ENCODE measurements around the gene NARF. TPM values are rescaled to one million over a fixed set of nuclear protein-coding genes. Genes with fewer than 3 reads are reported as not detected.

The NARF gene
- polyA plus RNA-seq, 1 of the 3 experiments (the other 2 are of a cell fraction): 128 TPM

- no peak overlapping the region; the same call in 1 of the 2 replicates for H3K9ac ChIP-seq
- no peaks in the 10 kb centered on the region for H3K36me3 ChIP-seq (replicated peaks in 1 of 2; ENCODE audit: control insufficient read depth in 1 of 2, insufficient read depth in 2 of 2, low read length in 1 of 2)
- POLR2A ChIA-PET: no interaction called here
- no peaks in the 10 kb centered on the region for H3K9me2 ChIP-seq
- H3K4me2 ChIP-seq: peak overlapping the region; percentile 39
- peaks cover 82% of the 10 kb centered on the region for H4K20me1 ChIP-seq (ENCODE audit: insufficient read depth)
- H3F3A ChIP-seq (replicated peaks; ENCODE audit: insufficient read depth): peaks cover 59% of the 10 kb centered on the region
- no peaks in the 10 kb centered on the region for H3K27me3 ChIP-seq (ENCODE audit: insufficient read depth)
- no peak for DNase-seq
- WGBS (ENCODE audit: low lambda C conversion rate): 60% methylated on average over 7 of the region's 7 CpGs
- no peaks in the 10 kb centered on the region for H3K9me3 ChIP-seq
- peaks cover 96% of the 10 kb centered on the region for H3K79me2 ChIP-seq (ENCODE audit: insufficient read depth)
- H3K4me1 ChIP-seq (ENCODE audit: control insufficient read depth in 1 of 2, insufficient read depth in 2 of 2, low read depth in 1 of 2, low read length in 1 of 2): peaks cover 33 to 41% of the 10 kb centered on the region in 2 experiments
- H3K4me3 ChIP-seq (ENCODE audit: low read depth in 2 of 2, low read length in 1 of 2): peak overlapping the region in 1 of 2 experiments; percentile 1; a peak in 1 of 4 replicates
- peak overlapping the region; percentile 2 to 63; a peak in 2 of 4 replicates for H3K27ac ChIP-seq (ENCODE audit: low read depth in 2 of 2, low read length in 1 of 2)
- CTCF ChIA-PET: interaction anchor here (0.8 to 5.8 kb wide), 4 partner anchors 10 to 115 kb away, joined by 3 to 30 read pairs (median 3); no protein-coding TSS in a partner anchor
- no peak for TF ChIP-seq GABPA (IDR thresholded peaks at IDR 0.05; ENCODE audit: low read depth)
- TF ChIP-seq MAX (IDR thresholded peaks at IDR 0.05; ENCODE audit: low read depth): peak; percentile 73
- TF ChIP-seq CHD2 (IDR thresholded peaks at IDR 0.05; ENCODE audit: low read length, partially characterized antibody): no peak
- peak; percentile 55; the same call in 1 of the 2 replicates for TF ChIP-seq SIN3A (IDR thresholded peaks at IDR 0.05; ENCODE audit: borderline replicate concordance, low read depth, low read length)
- peak; percentile 48 for TF ChIP-seq JUND (IDR thresholded peaks at IDR 0.05)
- no peak for TF ChIP-seq EP300 (IDR thresholded peaks at IDR 0.05; ENCODE audit: borderline replicate concordance in 1 of 2, low read depth in 1 of 2, low read length in 1 of 2)
- TF ChIP-seq RFX5 (IDR thresholded peaks at IDR 0.05; ENCODE audit: low read length): no peak
- no peak for TF ChIP-seq USF2 (IDR thresholded peaks at IDR 0.05; ENCODE audit: borderline replicate concordance, low read depth, low read length)
- peak; percentile 63; the same call in 1 of the 2 replicates for TF ChIP-seq FOSL2 (IDR thresholded peaks at IDR 0.05; ENCODE audit: borderline replicate concordance, low read depth)
- TF ChIP-seq PBX3 (IDR thresholded peaks at IDR 0.05): peak; percentile 67
- TF ChIP-seq RAD21 (IDR thresholded peaks at IDR 0.05; ENCODE audit: low read length): no peak
- H2AFZ ChIP-seq (ENCODE audit: low read depth): no peak overlapping the region
Measured at GRCh38 chr17:82531431-82531881, 72.9 kb downstream of the NARF start.

GRCh38 chr17:82534401-82534812 is 75.9 kb downstream of the NARF start:
- WGBS (ENCODE audit: low lambda C conversion rate): 94% methylated on average over 7 of the region's 7 CpGs
- Histone ChIP-seq H3K9me3 (no peaks in the 10 kb centered on the region), H3K9me2 (no peaks in the 10 kb centered on the region), H3K4me3 (ENCODE audit: low read depth in 2 of 2, low read length in 1 of 2) (no peak overlapping the region), H3F3A (replicated peaks; ENCODE audit: insufficient read depth) (peaks cover 62% of the 10 kb centered on the region), H3K4me1 (ENCODE audit: control insufficient read depth in 1 of 2, insufficient read depth in 2 of 2, low read depth in 1 of 2, low read length in 1 of 2) (peaks cover 40 to 47% of the 10 kb centered on the region in 2 experiments), H3K4me2 (no peak overlapping the region), H3K27me3 (ENCODE audit: insufficient read depth) (no peaks in the 10 kb centered on the region), H3K79me2 (ENCODE audit: insufficient read depth) (peaks cover 96% of the 10 kb centered on the region), H3K27ac (ENCODE audit: low read depth in 2 of 2, low read length in 1 of 2) (peak overlapping the region; percentile 5 to 97; a peak in 2 of 4 replicates), H3K36me3 (replicated peaks in 1 of 2; ENCODE audit: control insufficient read depth in 1 of 2, insufficient read depth in 2 of 2, low read length in 1 of 2) (no peaks in the 10 kb centered on the region), H2AFZ (ENCODE audit: low read depth) (no peak overlapping the region), H3K9ac (no peak overlapping the region), H4K20me1 (ENCODE audit: insufficient read depth) (peaks cover 77% of the 10 kb centered on the region)
- ChIA-PET CTCF (interaction anchor here (5.8 kb wide), 1 partner anchor 19 kb away, joined by 30 read pairs; no protein-coding TSS in a partner anchor), POLR2A (no interaction called here)
- no peak for DNase-seq
- TF ChIP-seq SMC3 (IDR thresholded peaks at IDR 0.05; ENCODE audit: low read depth, low read length): no peak
- TF ChIP-seq ZBTB33 (IDR thresholded peaks at IDR 0.05; ENCODE audit: borderline replicate concordance, low read depth): no peak
- TF ChIP-seq EZH2phosphoT487 (IDR thresholded peaks at IDR 0.05; ENCODE audit: borderline replicate concordance, low read depth): no peak
- TF ChIP-seq SIN3A (IDR thresholded peaks at IDR 0.05; ENCODE audit: borderline replicate concordance, low read depth, low read length): no peak
- no peak for TF ChIP-seq YY1 (IDR thresholded peaks at IDR 0.05; ENCODE audit: low read depth)
- TF ChIP-seq CTCF (IDR thresholded peaks at IDR 0.05): no peak
- TF ChIP-seq CHD2 (IDR thresholded peaks at IDR 0.05; ENCODE audit: low read length, partially characterized antibody): no peak
- TF ChIP-seq NFIC (IDR thresholded peaks at IDR 0.05; ENCODE audit: borderline replicate concordance): no peak
